K562 (cell line): ENCODE data around the gene ZNF620.

ENCODE experiments used
- FOS ChIP-seq: IDR thresholded peaks from 3 replicates; pipeline ENCODE4 v1.6.1; 2011; ENCODE audit not compliant: insufficient read length; ENCODE audit errors: extremely low read depth
- ZBTB34 ChIP-seq: fragments of 250-450 bp; sonication (Bioruptor Pico); IDR thresholded peaks from 2 replicates; pipeline ENCODE4 v1.8.0; 2021; ENCODE audit warnings: mild to moderate bottlenecking, moderate library complexity

- TF ChIP-seq ZBTB34 (CRISPR knock-in tag), result no peak
- TF ChIP-seq FOS, result no peak
These were observed 26.4 kb downstream of the ZNF620 start for GRCh38 chr3:40532252-40532651.
